ENCODE results near the gene CKLF.
A peak's percentile ranks its signal among the peaks of the same experiment; 100 is the strongest.

Gene CKLF

GRCh38 chr16:66547101-66547989 is 5.0 kb upstream of the CKLF start:
- Mint-ChIP-seq H3K9me3 (peaks cover 2% of the 10 kb centered on the region), H3K27ac (peak overlapping the region; percentile 52), H3K4me3 (no peak overlapping the region), H3K27me3 (ENCODE audit: low read depth, poor library complexity) (peaks cover 5% of the 10 kb centered on the region), H3K36me3 (ENCODE audit: low read depth) (peaks cover 38% of the 10 kb centered on the region), H3K4me1 (peaks cover 32% of the 10 kb centered on the region)
- TF ChIP-seq, protein P1, sequence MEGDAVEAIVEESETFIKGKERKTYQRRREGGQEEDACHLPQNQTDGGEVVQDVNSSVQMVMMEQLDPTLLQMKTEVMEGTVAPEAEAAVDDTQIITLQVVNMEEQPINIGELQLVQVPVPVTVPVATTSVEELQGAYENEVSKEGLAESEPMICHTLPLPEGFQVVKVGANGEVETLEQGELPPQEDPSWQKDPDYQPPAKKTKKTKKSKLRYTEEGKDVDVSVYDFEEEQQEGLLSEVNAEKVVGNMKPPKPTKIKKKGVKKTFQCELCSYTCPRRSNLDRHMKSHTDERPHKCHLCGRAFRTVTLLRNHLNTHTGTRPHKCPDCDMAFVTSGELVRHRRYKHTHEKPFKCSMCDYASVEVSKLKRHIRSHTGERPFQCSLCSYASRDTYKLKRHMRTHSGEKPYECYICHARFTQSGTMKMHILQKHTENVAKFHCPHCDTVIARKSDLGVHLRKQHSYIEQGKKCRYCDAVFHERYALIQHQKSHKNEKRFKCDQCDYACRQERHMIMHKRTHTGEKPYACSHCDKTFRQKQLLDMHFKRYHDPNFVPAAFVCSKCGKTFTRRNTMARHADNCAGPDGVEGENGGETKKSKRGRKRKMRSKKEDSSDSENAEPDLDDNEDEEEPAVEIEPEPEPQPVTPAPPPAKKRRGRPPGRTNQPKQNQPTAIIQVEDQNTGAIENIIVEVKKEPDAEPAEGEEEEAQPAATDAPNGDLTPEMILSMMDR (IDR thresholded peaks at IDR 0.05) = no peak
- DNase-seq = no peak

GRCh38 chr16:66548068-66548467 is 4.3 kb upstream of the CKLF start:
- TF ChIP-seq, protein P1 (IDR thresholded peaks at IDR 0.05) = no peak
- peaks cover 8% of the 10 kb centered on the region for H3K27me3 Mint-ChIP-seq (ENCODE audit: low read depth, poor library complexity)
- H3K27ac Mint-ChIP-seq = peak overlapping the region; percentile 76
- H3K9me3 Mint-ChIP-seq = peaks cover 9% of the 10 kb centered on the region
- peaks cover 37% of the 10 kb centered on the region for H3K4me1 Mint-ChIP-seq
- no peak for DNase-seq
- peak overlapping the region; percentile 72 for H3K4me3 Mint-ChIP-seq
- H3K36me3 Mint-ChIP-seq (ENCODE audit: low read depth) = peaks cover 42% of the 10 kb centered on the region

- peaks cover 50% of the 10 kb centered on the region for H3K36me3 Mint-ChIP-seq (ENCODE audit: low read depth)
- peaks cover 17% of the 10 kb centered on the region for H3K9me3 Mint-ChIP-seq
- H3K4me1 Mint-ChIP-seq = peaks cover 37% of the 10 kb centered on the region
- no peak for DNase-seq
- peak overlapping the region; percentile 72 for H3K4me3 Mint-ChIP-seq
- H3K27me3 Mint-ChIP-seq (ENCODE audit: low read depth, poor library complexity) = peaks cover 8% of the 10 kb centered on the region
- peak overlapping the region; percentile 76 for H3K27ac Mint-ChIP-seq
- TF ChIP-seq, protein P1 (IDR thresholded peaks at IDR 0.05) = no peak
These were observed 3.5 kb upstream of the CKLF start for GRCh38 chr16:66548868-66549267.

DNA sequence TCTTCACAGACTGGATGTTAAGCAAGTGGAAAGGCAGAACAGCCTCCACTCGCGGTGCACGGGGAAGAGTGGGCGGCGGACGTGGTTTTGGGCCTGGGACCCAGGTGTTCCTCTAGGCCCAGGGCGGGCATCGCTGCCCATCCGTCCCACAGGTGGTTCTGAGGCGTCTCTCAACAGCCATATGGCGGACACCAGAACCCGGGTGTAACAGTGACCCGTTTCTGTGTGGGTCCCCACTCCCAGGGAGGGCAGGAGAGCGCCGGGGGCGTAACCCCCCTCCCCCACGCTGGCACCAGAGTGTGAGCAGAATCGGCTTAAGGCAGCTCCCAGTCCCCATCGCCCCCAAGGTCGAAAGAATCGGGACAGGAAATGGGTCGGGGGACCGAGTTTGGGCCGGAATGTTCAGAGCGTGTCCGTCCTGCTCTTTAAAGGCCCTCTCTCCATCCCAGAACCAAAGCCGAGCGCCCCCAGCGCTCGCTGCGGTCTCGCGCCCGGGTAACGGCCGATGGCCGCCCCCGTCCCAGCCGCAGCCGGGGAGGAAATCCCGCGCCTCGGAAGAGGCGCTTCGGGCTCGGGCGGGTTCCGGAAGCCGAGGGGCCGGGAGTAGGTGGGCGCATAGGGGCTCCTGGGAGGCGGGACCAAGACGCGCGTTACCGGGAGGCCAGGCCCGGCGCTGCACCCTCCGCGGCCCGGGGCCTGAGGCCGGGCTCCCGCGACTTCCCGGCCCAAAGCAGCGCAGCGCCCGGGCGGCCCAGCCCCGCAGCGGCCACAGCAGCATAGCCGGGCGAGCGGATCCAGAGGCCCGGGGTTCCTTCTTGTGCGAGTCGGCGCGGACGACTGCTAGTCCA is 2.9 kb upstream of the CKLF start, which contains the start of gene TK2:
TK2 (minus strand) TSS at position 839 of the 848 bp plus-strand sequence; CDS start at position 778, 61 bp downstream.
- peaks cover 37% of the 10 kb centered on the region for H3K4me1 Mint-ChIP-seq
- DNase-seq = peak; percentile 72
- TF ChIP-seq, protein P1 (IDR thresholded peaks at IDR 0.05) = no peak
- H3K27ac Mint-ChIP-seq = peak within 1 kb of the TSS; percentile 85
- peak within 1 kb of the TSS; percentile 82 for H3K4me3 Mint-ChIP-seq
- H3K36me3 Mint-ChIP-seq (ENCODE audit: low read depth) = peaks cover 56% of the 10 kb centered on the region
- peaks cover 17% of the 10 kb centered on the region for H3K9me3 Mint-ChIP-seq
- H3K27me3 Mint-ChIP-seq (ENCODE audit: low read depth, poor library complexity) = peaks cover 8% of the 10 kb centered on the region

- DNase-seq = peak; percentile 21
These were observed 1.0 kb upstream of the CKLF start for GRCh38 chr16:66551348-66551759.

More at GRCh38 chr16:66551348-66551759, 1.0 kb upstream of the CKLF start:
- H3K36me3 Mint-ChIP-seq (ENCODE audit: low read depth) = peaks cover 54% of the 10 kb centered on the region
- H3K9me3 Mint-ChIP-seq = peaks cover 17% of the 10 kb centered on the region
- no peak overlapping the region for H3K27ac Mint-ChIP-seq
- TF ChIP-seq, protein P1 (IDR thresholded peaks at IDR 0.05) = no peak
- peaks cover 37% of the 10 kb centered on the region for H3K4me1 Mint-ChIP-seq
- peaks cover 11% of the 10 kb centered on the region for H3K27me3 Mint-ChIP-seq (ENCODE audit: low read depth, poor library complexity)
- peak overlapping the region; percentile 80 for H3K4me3 Mint-ChIP-seq

Data from nephron progenitor cell (in vitro differentiated cells).